Gastroesophageal sphincter (tissue), 3 donors: ENCODE results near the gene DNAAF5.
"Not testable (repeated sequence)": the region's sequence is repeated elsewhere in the genome, so short reads cannot be mapped to it uniquely, and the experiment has no call there.

Experiments
- CTCF ChIP-seq, 4 experiments: fragments of 200-600 bp in 2 of 4; fragments of 450-650 bp in 2 of 4; sonication (generic) in 1 of 4; IDR thresholded peaks; one replicate each; pipeline ENCODE4 v1.5.1; 2017 to 2019; ENCODE audit warnings: antibody characterized with exemption in 4 of 4, mild to moderate bottlenecking in 2 of 4, moderate library complexity in 2 of 4
- EP300 ChIP-seq: sonication (generic); formaldehyde crosslinking; IDR thresholded peaks from one replicate; pipeline ENCODE4 v1.6.1; 2017; ENCODE audit warnings: antibody characterized with exemption, mild to moderate bottlenecking
- POLR2A ChIP-seq, 2 donors: fragments of 450-650 bp; IDR thresholded peaks; one replicate each; pipeline ENCODE4 v1.6.1; 2017; ENCODE audit warnings: antibody characterized with exemption in 2 of 2, mild to moderate bottlenecking in 2 of 2, moderate library complexity in 1 of 2
- POLR2AphosphoS5 ChIP-seq: sonication (generic); formaldehyde crosslinking; IDR thresholded peaks from one replicate; pipeline ENCODE4 v1.6.1; 2017; ENCODE audit warnings: antibody characterized with exemption

GRCh38 chr7:803796-804195 lies 77.3 kb downstream of the DNAAF5 start:
- TF ChIP-seq CTCF (IDR thresholded peaks at IDR 0.05); POLR2A (IDR thresholded peaks at IDR 0.05); POLR2AphosphoS5; EP300: not testable (repeated sequence)
